HG03378 (cell line): ENCODE data around the gene CT47B1.
"Not testable (repeated sequence)": the region's sequence is repeated elsewhere in the genome, so short reads cannot be mapped to it uniquely, and the experiment has no call there.

Experiments used
- ATAC-seq: cut with Tn5 transposase; IDR thresholded peaks from one replicate; pipeline ENCODE4 v1.9.1; 2021; ENCODE audit warnings: mild to moderate bottlenecking, moderate library complexity; ENCODE audit not compliant: unreplicated experiment

CT47B1 gene

DNA sequence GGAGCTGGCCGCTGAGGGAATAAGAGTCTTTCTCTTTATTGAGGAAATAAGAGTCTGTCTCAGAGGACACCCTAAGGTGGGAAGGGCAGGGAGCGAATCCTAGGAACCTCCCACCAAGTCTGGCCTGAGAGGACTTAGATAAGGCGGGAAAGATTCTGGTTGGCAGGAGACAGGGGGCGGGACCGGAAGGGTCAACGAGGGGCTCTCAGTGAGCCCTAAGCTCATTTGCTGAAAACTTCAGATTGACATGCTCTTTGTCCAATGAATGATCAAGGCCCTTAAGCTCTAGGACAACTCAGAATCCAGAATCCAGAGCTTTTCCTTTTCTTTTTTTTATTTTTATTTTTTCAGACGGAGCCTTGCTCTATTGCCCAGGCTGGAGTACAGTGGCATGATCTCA lies at the start of gene CT47B1:
Gene CT47B1 (minus strand): TSS at position 101 of the 400 bp plus-strand sequence. CDS start 196 bp downstream, outside the sequence.
- not testable (repeated sequence) for ATAC-seq

DNA sequence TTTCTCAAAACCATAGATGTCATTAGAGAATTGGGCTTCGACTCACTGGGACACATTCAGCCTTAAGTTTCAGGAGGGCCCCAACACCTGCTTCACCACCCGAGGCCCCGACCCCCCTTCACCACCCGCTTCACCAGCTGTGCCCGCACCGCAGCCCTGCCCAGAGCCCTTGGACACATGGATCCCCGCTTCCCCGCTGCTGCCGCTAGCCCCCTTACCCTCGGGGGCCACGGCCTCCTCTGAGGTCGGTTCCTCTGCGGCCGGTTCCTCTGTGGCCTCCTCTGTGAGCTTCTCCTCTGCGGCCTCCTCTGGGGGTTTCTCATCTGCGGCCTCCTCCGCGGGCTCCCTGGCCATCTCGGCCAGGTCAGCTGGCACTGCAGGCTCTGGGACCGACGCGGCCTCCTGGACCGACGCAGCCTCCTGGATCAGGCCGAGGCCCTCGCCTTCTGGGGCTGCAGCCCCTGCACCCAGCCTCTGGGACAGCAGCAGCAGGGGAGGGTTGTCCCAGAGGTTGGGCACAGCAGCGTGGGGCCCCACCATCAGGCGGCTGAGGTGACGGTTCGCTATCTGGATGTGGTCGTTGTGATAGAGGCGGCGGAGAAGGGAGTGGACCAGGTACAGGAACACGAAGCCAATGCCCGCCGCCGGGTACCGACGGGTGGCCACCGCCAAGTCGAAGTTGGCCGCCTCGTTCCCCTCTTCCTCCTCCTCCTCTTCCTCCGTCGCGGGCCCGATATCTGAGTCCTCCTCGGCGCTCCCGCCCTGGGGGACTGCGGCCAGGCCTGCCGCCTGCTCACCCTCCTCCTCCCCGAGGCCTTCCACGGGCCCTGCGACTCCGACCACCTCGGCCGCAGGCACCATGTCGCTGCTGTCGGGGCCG lies 748 bp downstream of the CT47B1 start:
- no peak for ATAC-seq

DNA sequence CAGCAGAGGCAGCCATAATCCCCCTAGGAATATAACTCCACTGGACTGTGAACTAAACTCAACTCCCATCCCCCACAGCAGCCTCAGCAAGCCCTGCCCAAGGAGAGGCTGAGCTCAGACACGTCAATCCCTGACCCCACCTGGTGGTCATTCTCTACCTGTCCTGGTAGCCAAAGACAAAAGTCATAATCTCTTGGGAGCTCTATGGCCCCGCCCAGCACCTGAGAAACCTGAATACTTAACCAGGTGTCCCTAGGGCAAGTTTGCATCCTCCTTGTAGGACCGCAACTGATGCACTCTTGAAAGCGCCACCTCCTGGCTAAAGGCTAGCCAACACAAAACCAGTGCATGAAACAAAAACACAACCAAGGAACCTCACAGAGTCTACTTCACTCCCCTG lies 18.4 kb downstream of the CT47B1 start:
- no peak for ATAC-seq

DNA sequence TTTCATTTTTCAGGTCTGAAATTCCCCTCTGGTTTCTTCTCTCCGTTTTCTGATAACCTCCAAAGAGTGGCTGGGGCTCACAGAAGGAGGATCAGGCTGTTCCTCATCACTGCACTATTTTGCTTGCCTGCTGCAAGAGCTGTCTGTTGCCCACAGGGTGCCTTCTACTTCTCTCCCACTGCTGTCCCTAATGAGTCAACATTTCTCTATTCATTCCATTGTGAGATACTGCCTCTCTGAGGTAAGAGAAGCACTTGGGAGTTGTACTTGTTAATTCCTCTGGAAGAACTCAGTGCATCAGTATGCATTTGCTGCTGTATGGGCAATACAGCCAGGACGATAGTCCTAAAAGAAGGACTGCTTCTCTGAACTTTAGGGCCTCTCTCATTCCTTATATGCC lies 34.8 kb downstream of the CT47B1 start:
- ATAC-seq: no peak

DNA sequence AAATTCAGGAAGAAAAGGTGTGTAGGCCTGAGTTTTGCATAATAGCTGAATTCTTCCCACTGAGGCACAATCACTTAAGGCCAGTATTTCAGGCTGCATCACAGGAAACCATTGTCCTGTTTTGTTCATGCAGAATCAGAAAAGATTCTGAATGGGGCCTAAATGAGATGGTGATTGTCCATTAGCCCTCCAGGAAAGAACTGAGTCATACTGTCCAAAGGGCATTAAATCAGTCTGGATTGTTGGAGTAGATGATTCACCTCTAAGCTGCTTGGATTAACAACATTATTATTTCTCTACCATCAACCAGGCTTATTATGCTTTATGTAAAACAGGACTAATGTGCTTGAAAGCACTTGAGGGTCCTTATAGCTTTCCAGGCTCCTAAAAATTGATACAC lies 36.2 kb downstream of the CT47B1 start:
- no peak for ATAC-seq

- ATAC-seq: not testable (repeated sequence)
These were observed 48.5 kb downstream of the CT47B1 start for GRCh38 chrX:120827213-120827612.

DNA sequence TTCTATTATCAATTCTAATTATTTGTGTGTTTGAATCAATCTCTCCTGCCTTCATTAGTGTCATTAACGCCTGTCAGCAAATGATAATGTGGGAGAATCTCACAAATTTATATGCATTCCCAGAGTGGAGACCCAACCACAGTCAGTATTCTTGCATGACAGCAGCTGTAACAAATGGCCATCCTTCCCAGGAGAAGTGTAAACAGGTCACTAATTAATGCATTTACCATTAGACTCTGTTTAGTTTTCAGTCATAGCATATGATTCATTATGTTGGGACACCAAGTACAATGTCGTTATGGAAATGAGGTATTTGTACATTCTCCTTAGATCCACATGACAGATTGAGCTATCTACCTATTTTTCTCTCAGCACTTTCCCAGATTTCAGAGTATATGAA lies 50.5 kb downstream of the CT47B1 start:
- no peak for ATAC-seq

- no peak for ATAC-seq
These were observed 51.6 kb downstream of the CT47B1 start for GRCh38 chrX:120824021-120824420.

DNA sequence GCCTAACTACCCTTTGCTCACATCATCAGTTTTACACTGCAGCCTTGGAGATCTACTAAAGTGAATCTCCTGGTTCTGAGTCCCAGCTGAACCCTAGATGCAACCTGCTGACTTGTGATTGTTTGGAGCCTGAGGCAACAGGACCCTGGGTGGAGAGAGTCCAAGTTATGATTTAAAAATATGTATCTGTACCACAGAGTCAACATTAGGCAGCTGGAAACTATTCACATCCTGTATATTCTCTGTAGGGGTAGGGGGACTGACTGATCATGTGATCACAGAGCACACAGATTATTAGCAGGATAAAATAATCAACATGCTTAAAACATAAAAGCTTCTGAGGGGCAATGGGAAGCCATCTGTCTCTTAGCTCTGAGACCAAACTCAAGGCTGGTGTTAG lies 52.1 kb downstream of the CT47B1 start:
- no peak for ATAC-seq
